ENCODE results near the gene PRX. TPM values are rescaled to one million over a fixed set of nuclear protein-coding genes. Genes with fewer than 3 reads are reported as not detected.
"Not testable (repeated sequence)": the region's sequence is repeated elsewhere in the genome, so short reads cannot be mapped to it uniquely, and the experiment has no call there.

PRX gene
- total RNA-seq, 1 experiment from 2014 or later, result 0.77 TPM

GRCh38 chr19:40392123-40392522, 21.1 kb downstream of the PRX start:
- DNase-seq (ENCODE audit: low spot score), result no peak

GRCh38 chr19:40390084-40390742, 23.0 kb downstream of the PRX start, which contains the start of gene HIPK4:
Gene HIPK4, minus strand, starts transcription at chr19:40390181. Its CDS starts 279 bp downstream, at chr19:40389902.
- no peak for DNase-seq (ENCODE audit: low spot score)

- no peak for DNase-seq (ENCODE audit: low spot score)
These were observed 23.6 kb downstream of the PRX start for GRCh38 chr19:40389404-40390083.

DNA sequence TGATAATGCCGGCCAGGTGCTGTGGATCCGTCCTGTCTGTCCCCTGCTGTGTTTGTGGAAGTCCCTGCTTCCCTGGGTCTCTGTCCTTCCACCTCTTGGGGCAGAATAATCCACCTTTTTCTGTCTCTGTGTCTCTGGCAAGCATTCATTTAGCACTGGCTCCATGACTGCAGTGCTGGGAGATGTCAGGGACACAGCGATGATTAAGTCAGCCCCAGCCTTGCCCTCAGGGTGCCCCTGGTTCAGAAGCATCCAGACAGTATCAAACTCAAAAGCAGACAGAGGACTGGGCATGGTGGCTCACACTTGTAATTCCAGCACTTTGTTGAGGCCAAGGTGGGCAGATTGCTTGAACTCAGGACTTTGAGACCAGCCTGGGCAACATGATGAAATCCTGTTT, 24.7 kb downstream of the PRX start:
- DNase-seq (ENCODE audit: low spot score), result no peak

DNA sequence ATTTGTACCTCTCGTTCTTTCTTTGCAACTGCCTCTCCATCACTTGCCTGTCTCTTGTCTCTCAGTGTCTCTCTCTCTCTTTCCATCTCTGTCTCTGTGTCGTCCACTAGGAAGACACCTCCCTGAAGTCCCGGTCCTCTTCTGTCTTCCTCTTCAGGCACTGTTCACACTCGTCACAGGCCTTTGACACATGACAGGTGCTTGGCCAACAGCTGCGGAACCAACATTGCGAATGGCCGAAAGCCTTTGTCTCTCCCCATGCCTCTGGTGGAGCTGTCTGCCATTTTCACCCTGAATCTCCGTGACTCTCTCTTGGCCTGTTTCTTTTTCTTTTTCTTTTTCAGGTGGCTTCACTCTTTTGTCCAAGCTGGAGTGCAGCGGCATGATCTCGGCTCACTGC, 26.0 kb downstream of the PRX start:
- DNase-seq (ENCODE audit: low spot score), result no peak

- DNase-seq (ENCODE audit: low spot score), result no peak
These were observed 29.4 kb downstream of the PRX start for GRCh38 chr19:40383668-40384248.

- no peak for DNase-seq (ENCODE audit: low spot score)
These were observed 31.9 kb downstream of the PRX start for GRCh38 chr19:40381321-40381720.

DNA sequence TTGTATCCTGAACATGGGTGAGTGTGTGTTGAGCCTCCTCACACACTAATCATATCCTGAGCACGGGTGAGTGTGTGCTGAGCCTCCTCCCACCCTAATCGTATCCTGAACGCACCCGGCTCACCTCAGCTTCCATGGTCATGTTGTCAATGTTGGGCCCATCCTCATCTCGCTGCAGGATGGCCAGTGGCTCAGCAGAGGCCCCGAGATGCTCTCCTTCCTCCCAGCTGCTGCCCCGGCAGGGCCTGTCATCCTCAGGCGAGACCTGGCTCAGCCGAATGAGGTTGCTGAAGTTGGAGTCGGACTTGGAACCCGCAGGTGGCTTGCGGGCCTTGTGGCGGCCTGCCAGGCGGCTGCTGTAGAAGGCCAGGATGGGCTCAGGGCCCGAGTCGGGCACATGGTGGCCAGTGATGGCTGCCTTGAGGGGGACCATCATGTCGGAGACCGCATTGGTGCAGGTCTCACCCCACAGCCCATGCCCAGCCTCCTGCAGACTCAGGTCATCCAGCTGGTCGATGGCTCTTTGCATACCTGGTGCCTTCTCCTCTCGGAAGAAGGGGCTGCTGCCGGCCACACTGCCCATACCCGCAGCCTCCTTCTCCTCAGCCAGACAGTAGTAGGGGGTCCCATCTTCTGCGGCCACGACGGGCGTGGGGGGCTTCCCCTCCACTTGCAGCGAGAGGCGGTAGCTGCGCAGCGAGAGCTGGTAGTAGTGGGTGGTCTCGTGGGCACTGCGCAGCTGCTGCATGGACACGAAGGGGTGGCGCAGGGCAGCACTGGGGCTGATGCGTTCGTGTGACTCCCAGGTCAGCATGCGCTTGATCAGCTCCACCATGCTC, 32.8 kb downstream of the PRX start:
- DNase-seq (ENCODE audit: low spot score), result no peak

DNA sequence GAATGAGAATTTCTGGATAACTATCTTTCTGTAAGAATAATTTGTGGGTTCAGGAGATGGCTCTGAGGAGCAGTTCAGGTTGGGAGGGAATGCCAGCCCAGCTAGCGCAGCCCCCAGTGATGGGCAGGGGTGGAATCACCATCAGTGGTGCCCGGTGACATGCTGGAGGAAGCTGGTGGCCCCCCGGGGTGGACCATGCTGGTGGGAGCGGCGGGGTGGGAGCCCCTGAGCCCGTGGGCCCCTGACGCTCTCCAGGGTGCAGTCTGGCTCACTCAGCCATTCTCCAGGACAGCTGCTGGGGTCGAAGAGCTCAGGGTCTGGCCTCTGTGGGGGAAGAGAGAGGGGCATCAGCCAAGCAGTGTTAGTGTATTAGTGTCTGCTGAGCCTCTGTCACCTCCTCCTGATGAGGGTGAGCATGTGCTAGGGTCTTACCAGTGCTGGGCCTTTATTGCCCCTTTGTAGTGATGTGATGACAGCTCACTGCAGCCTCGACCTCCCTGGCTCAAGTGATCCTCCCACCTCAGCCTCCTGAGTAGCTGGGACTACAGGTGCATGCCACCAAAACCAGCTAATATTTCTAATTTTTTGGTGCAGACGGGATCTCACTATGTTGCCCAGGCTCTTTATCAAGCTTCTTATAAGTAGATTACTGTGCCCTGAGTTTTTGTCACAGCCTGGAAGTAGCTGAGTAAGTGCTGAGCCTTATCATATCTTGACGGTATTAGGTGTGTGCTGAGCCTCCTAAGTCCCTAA, 33.6 kb downstream of the PRX start:
- DNase-seq (ENCODE audit: low spot score), result no peak

- DNase-seq (ENCODE audit: low spot score), result no peak
These were observed 34.7 kb downstream of the PRX start for GRCh38 chr19:40378509-40378908.

DNA sequence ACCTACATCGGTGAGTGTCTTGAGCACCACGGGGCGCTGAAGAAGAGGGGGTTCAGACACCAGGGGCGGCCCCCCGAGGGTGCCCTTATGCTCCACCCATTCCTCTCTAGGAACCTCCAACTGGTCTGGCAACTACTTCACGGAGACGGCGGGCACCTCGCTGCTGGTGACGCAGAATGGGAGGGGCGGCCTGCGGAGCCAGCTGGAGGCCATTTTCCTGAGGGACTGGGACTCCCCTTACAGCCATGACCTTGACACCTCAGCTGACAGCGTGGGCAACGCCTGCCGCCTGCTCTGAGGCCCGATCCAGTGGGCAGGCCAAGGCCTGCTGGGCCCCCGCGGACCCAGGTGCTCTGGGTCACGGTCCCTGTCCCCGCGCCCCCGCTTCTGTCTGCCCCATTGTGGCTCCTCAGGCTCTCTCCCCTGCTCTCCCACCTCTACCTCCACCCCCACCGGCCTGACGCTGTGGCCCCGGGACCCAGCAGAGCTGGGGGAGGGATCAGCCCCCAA, 35.2 kb downstream of the PRX start:
- no peak for DNase-seq (ENCODE audit: low spot score)

GRCh38 chr19:40376286-40376862, 36.8 kb downstream of the PRX start:
- DNase-seq (ENCODE audit: low spot score), result no peak

DNA sequence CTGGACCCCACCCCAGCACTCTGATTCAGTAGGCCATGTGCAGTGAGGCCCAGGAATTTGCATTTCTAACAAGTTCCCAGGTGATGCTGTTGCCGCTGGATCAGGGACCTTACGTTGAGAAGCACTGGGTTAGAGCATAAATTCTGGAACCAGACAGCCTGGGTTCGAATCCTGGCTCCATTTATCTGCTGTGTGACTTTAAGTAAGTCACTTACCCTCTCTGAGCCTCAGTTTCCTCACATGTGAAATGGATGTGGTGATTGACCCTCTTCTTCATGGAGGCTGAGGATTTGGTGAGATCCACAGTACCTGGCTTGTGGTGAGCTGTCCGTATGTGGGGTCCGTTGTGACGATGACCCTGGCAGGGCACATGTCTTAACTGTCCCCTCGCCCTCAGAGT, 39.1 kb downstream of the PRX start:
- no peak for DNase-seq (ENCODE audit: low spot score)

GRCh38 chr19:40371802-40372122, 41.4 kb downstream of the PRX start:
- no peak for DNase-seq (ENCODE audit: low spot score)

DNA sequence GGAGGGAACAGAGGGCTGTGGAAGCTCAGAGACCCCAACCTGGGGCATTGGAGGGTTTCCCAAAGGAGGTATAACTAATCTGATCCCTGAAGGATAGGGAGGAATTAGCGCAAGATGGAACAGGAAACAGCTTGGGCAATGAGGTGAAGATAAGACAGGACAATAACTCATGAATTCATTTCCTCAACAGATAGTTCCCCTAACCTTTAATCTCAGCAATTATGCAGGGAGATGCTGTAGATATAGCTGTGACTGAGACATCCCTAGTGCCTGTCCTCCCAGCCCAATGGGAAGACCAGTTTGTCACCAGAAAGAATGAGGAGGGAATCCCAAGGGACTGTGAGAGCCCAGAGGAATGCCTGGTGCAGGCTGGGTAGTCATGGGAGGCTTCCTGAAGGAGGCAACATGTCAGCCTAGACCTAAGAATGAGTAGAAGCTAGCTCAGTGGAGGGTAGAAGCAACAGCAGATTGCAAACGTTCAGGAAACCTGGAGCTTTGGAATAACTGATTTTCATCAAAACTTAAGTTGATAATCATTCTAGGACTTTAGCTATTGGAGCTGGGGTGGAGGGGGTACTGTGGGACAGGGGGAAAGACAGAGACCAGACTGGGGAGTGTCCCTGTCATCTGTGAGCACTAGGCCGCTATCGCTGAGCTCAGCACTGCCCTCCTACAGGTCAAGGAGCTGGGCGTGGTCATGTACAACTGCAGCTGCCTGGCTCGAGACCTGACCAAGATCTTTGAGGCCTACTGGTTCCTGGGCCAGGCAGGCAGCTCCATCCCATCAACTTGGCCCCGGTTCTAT, 42.0 kb downstream of the PRX start:
- no peak for DNase-seq (ENCODE audit: low spot score)

DNA sequence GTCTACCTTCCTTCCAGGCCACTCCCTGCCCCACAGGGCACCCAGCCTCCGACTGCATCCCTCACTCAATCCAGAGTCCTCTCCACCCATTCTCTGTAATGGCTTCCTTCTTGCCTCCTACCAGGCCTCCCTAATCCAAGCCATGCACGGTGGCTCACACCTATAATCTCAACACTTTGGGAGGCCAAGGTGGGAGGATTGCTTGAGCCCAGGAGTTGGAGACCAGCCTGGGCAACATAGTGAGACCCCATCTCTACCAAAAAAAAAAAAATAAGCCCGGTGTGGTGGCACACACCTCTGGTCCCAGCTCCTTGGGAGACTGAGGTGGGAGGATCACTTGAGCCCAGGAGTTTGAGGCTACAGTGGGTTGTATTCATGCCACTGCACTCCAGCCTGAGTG, 42.9 kb downstream of the PRX start:
- not testable (repeated sequence) for DNase-seq (ENCODE audit: low spot score)

- no peak for DNase-seq (ENCODE audit: low spot score)
These were observed 43.4 kb downstream of the PRX start for GRCh38 chr19:40369797-40370196.

DNA sequence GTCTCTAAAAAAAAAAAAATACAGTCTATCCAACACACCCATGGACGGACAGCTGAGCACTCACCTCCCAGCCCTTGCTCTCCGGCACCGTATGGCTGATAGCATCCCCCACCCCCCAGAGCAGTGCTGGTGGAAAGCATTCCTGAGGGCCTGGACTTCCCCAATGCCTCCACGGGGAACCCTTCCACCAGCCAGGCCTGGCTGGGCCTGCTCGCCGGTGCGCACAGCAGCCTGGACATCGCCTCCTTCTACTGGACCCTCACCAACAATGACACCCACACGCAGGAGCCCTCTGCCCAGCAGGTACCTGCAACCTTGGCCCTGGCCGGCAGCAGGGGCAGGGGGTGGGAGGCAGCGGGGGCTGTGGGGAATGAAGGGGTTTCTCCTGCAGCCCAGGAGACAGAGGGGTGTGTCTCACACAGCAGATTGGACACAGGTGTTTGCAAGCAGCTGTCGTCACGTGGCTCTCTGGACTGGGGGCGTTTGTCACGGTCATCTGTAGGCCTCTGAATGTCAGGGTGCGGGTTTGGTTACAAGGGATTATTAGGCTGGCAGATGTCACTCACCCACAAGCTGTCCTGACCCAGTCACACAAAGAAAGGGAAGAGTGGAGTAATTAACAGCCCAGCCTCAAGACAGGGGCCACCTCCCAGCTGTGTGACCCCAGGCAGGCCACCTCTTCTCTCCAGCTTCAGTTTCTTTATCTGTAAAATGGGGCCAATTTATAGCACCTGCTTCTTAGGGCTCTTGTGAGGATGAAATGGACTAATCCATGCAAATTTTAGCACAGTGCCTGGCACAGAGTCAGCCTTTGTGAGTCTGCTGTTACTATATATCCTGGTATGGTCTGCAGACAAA, 45.4 kb downstream of the PRX start:
- DNase-seq (ENCODE audit: low spot score), result no peak
